ENCODE data around the gene UPF1.

Gene UPF1

GRCh38 chr19:18833141-18833476 is 1.4 kb downstream of the UPF1 start:
- no peak for TF ChIP-seq GABPA (IDR thresholded peaks at IDR 0.05; ENCODE audit: low read depth)
- TF ChIP-seq SPI1 (IDR thresholded peaks at IDR 0.05; ENCODE audit: borderline replicate concordance, low read depth): no peak
- TF ChIP-seq REST (IDR thresholded peaks at IDR 0.05; ENCODE audit: insufficient replicate concordance, low read depth): no peak
- no peak for TF ChIP-seq CTCF (IDR thresholded peaks at IDR 0.05; ENCODE audit: insufficient read depth, low read length)
- TF ChIP-seq POLR2AphosphoS5 (IDR thresholded peaks at IDR 0.05; ENCODE audit: low read depth): no peak
- Histone ChIP-seq H3K27ac (replicated peaks) (peak overlapping the region; percentile 74), H3K27me3 (ENCODE audit: insufficient read depth, poor library complexity, severe bottlenecking) (no peaks in the 10 kb centered on the region), H3K4me3 (replicated peaks; ENCODE audit: insufficient read depth, low read length) (peak overlapping the region; percentile 76)
- DNase-seq (ENCODE audit: low read depth in 1 of 2, low spot score in 1 of 2): no peak

- Histone ChIP-seq H3K27ac (replicated peaks) (0 out of 2 replicates have a peak overlapping the region, but pooled peaks have one; percentile 19), H3K27me3 (ENCODE audit: insufficient read depth, poor library complexity, severe bottlenecking) (no peaks in the 10 kb centered on the region), H3K4me3 (replicated peaks; ENCODE audit: insufficient read depth, low read length) (peak overlapping the region; percentile 76)
- DNase-seq (ENCODE audit: low read depth in 1 of 2, low spot score in 1 of 2): no peak
- TF ChIP-seq SPI1 (IDR thresholded peaks at IDR 0.05; ENCODE audit: borderline replicate concordance, low read depth) (no peak), REST (IDR thresholded peaks at IDR 0.05; ENCODE audit: insufficient replicate concordance, low read depth) (no peak), CTCF (IDR thresholded peaks at IDR 0.05; ENCODE audit: insufficient read depth, low read length) (no peak), GABPA (IDR thresholded peaks at IDR 0.05; ENCODE audit: low read depth) (no peak), POLR2AphosphoS5 (IDR thresholded peaks at IDR 0.05; ENCODE audit: low read depth) (no peak)
Observed at GRCh38 chr19:18833849-18834643, 2.3 kb downstream of the UPF1 start.

- Histone ChIP-seq H3K27ac (replicated peaks) (no peak overlapping the region), H3K27me3 (ENCODE audit: insufficient read depth, poor library complexity, severe bottlenecking) (no peaks in the 10 kb centered on the region), H3K4me3 (replicated peaks; ENCODE audit: insufficient read depth, low read length) (peak overlapping the region; percentile 76; the same call in 1 of the 2 replicates)
- DNase-seq (ENCODE audit: low read depth in 1 of 2, low spot score in 1 of 2): no peak
- TF ChIP-seq GABPA (IDR thresholded peaks at IDR 0.05; ENCODE audit: low read depth) (no peak), REST (IDR thresholded peaks at IDR 0.05; ENCODE audit: insufficient replicate concordance, low read depth) (no peak), CTCF (IDR thresholded peaks at IDR 0.05; ENCODE audit: insufficient read depth, low read length) (no peak), POLR2AphosphoS5 (IDR thresholded peaks at IDR 0.05; ENCODE audit: low read depth) (no peak), SPI1 (IDR thresholded peaks at IDR 0.05; ENCODE audit: borderline replicate concordance, low read depth) (no peak)
Observed at GRCh38 chr19:18834644-18834984, 2.9 kb downstream of the UPF1 start.

All from HL-60 (cell line).